GM23338 (cell line): ENCODE data around the gene PGAP1. TPM values are rescaled to one million over a fixed set of nuclear protein-coding genes. Genes with fewer than 3 reads are reported as not detected.

Source experiments
- ATAC-seq: fragments of 200-7000 bp; cut with Tn5 transposase; 3 replicates; pipeline ENCODE4 v1.9.1; 2020
- DNase-seq: peaks from one replicate; pipeline ENCODE4 v3.0.0-alpha.2; 2015; ENCODE audit warnings: low spot score
- H2AFZ ChIP-seq: fragments of 200-600 bp; sonication (generic); 2 replicates; pipeline ENCODE4 v1.8.0; 2016; ENCODE audit warnings: antibody characterized with exemption, mild to moderate bottlenecking, moderate library complexity
- H3F3A ChIP-seq: fragments of 200-600 bp; sonication (generic); replicated peaks from 2 replicates; pipeline ENCODE4 v1.8.0; 2017; ENCODE audit warnings: antibody characterized with exemption, mixed run types, low read depth
- H3K27ac ChIP-seq: fragments of 200-600 bp; sonication (generic); 2 replicates; pipeline ENCODE4 v1.6.1; 2016; ENCODE audit warnings: low read depth
- H3K27me3 ChIP-seq: fragments of 200-600 bp; sonication (generic); 2 replicates; pipeline ENCODE4 v1.8.0; 2016; ENCODE audit warnings: mild to moderate bottlenecking, mixed run types, moderate library complexity; ENCODE audit not compliant: insufficient read depth
- H3K36me3 ChIP-seq: fragments of 200-600 bp; sonication (generic); 2 replicates; pipeline ENCODE4 v1.8.0; 2016; ENCODE audit warnings: mild to moderate bottlenecking; ENCODE audit not compliant: insufficient read depth
- H3K4me1 ChIP-seq: fragments of 200-600 bp; sonication (generic); 2 replicates; pipeline ENCODE4 v1.8.0; 2016; ENCODE audit warnings: mild to moderate bottlenecking, moderate library complexity; ENCODE audit not compliant: insufficient read depth
- H3K4me2 ChIP-seq: fragments of 200-600 bp; sonication (generic); 2 replicates; pipeline ENCODE4 v1.7.1; 2017; ENCODE audit warnings: mixed run types
- H3K4me3 ChIP-seq: fragments of 200-600 bp; sonication (generic); 2 replicates; pipeline ENCODE4 v1.6.1; 2016; ENCODE audit warnings: mixed run types
- H3K79me2 ChIP-seq: fragments of 200-600 bp; sonication (generic); replicated peaks from 2 replicates; pipeline ENCODE4 v1.8.0; 2017; ENCODE audit warnings: mild to moderate bottlenecking; ENCODE audit not compliant: insufficient read depth
- H3K9me2 ChIP-seq: fragments of 200-600 bp; sonication (generic); 2 replicates; pipeline ENCODE4 v1.8.0; 2017; ENCODE audit not compliant: insufficient read depth
- H4K20me1 ChIP-seq: fragments of 200-600 bp; sonication (generic); replicated peaks from 2 replicates; pipeline ENCODE4 v1.8.0; 2017; ENCODE audit warnings: mild to moderate bottlenecking; ENCODE audit not compliant: insufficient read depth
- H3K27ac Mint-ChIP-seq: 2 replicates; pipeline ENCODE4 v1.8.0; 2020; ENCODE audit warnings: inconsistent platforms, mild to moderate bottlenecking, moderate library complexity, mixed read lengths
- H3K27me3 Mint-ChIP-seq: 3 replicates; pipeline ENCODE4 v1.8.0; 2022; ENCODE audit warnings: low read depth, mild to moderate bottlenecking, moderate library complexity, mixed read lengths, inconsistent platforms; ENCODE audit not compliant: insufficient read depth, poor library complexity
- H3K36me3 Mint-ChIP-seq: 3 replicates; pipeline ENCODE4 v1.8.0; 2021; ENCODE audit warnings: low read depth, mild to moderate bottlenecking, inconsistent platforms, moderate library complexity, mixed read lengths
- H3K4me1 Mint-ChIP-seq: 3 replicates; pipeline ENCODE4 v1.8.0; 2020; ENCODE audit warnings: mild to moderate bottlenecking, inconsistent platforms, mixed read lengths
- H3K4me3 Mint-ChIP-seq: 3 replicates; pipeline ENCODE4 v1.8.0; 2021; ENCODE audit warnings: moderate library complexity, mild to moderate bottlenecking, inconsistent platforms, mixed read lengths
- H3K9me3 Mint-ChIP-seq: 3 replicates; pipeline ENCODE4 v1.8.0; 2020; ENCODE audit warnings: moderate library complexity, mild to moderate bottlenecking, inconsistent platforms, mixed read lengths
- CTCF ChIP-seq, 2 experiments: fragments of 200-600 bp in 1 of 2; sonication (generic) in 1 of 2; conservative IDR thresholded peaks; 2 replicates each; pipeline versions ENCODE4 v1.5.1 to v1.6.1; 2016 to 2017; ENCODE audit warnings: antibody characterized with exemption in 2 of 2, low read depth in 2 of 2, mild to moderate bottlenecking in 2 of 2, moderate library complexity in 1 of 2
- ETS1 ChIP-seq: IDR thresholded peaks from 2 replicates; pipeline ENCODE4 v1.6.1; 2016; ENCODE audit warnings: antibody characterized with exemption
- EZH2 ChIP-seq: fragments of 200-600 bp; sonication (generic); IDR thresholded peaks from one replicate; pipeline ENCODE4 v1.8.0; 2017; ENCODE audit warnings: antibody characterized with exemption, mild to moderate bottlenecking, low read depth; ENCODE audit not compliant: unreplicated experiment
- JUNB ChIP-seq: IDR thresholded peaks from one replicate; pipeline ENCODE4 v1.6.1; 2016; ENCODE audit warnings: antibody characterized with exemption; ENCODE audit not compliant: unreplicated experiment
- NANOG ChIP-seq: IDR thresholded peaks from 2 replicates; pipeline ENCODE4 v1.6.1; 2016; ENCODE audit warnings: antibody characterized with exemption, borderline replicate concordance
- POLR2AphosphoS5 ChIP-seq: IDR thresholded peaks from 2 replicates; pipeline ENCODE4 v1.6.1; 2016; ENCODE audit warnings: antibody characterized with exemption, low read depth
- REST ChIP-seq: IDR thresholded peaks from one replicate; pipeline ENCODE4 v1.6.1; 2018; ENCODE audit warnings: antibody characterized with exemption; ENCODE audit not compliant: unreplicated experiment
- STAT1 ChIP-seq: IDR thresholded peaks from one replicate; pipeline ENCODE4 v1.6.1; 2016; ENCODE audit warnings: antibody characterized with exemption; ENCODE audit not compliant: unreplicated experiment
- ZNF114 ChIP-seq: fragments of 250-450 bp; sonication (Bioruptor Pico); IDR thresholded peaks from 2 replicates; pipeline ENCODE4 v1.5.0; 2020; ENCODE audit warnings: mild to moderate bottlenecking, moderate library complexity
- ZNF331 ChIP-seq: fragments of 250-450 bp; sonication (Bioruptor Pico); IDR thresholded peaks from 2 replicates; pipeline ENCODE4 v1.5.0; 2020; ENCODE audit warnings: low read depth, mild to moderate bottlenecking, moderate library complexity
- polyA plus RNA-seq: library from polyadenylated mRNA; unstranded; fragments of >200 nt; fragmentation: Nextera tagmentation; extraction: Ambion mirVana; gene quantifications from 2 replicates; pipeline ENCODE4 v1.2.1, GENCODE V29; 2016
- total RNA-seq: library from RNA; depleted of rRNA; stranded (reverse); fragments of >200 nt; shearing (Covaris generic); gene quantifications from 2 replicates; pipeline ENCODE4 v1.2.3, GENCODE V29; 2014

The PGAP1 gene
- total and polyA plus RNA-seq, 2 experiments from 2014 or later: 9.8 to 26.5 TPM

- Histone ChIP-seq H3K4me2 (no peak overlapping the region), H3K9me2 (no peaks in the 10 kb centered on the region), H3K27ac (no peak overlapping the region), H3K79me2 (peaks cover 11% of the 10 kb centered on the region; the same call in 1 of the 2 replicates), H3K4me3 (no peak overlapping the region), H2AFZ (no peak overlapping the region), H3K36me3 (peaks cover 5% of the 10 kb centered on the region; the same call in 1 of the 2 replicates), H3F3A (no peaks in the 10 kb centered on the region), H3K4me1 (no peaks in the 10 kb centered on the region), H3K27me3 (no peaks in the 10 kb centered on the region), H4K20me1 (no peaks in the 10 kb centered on the region)
- ATAC-seq (no peak), DNase-seq (no peak)
- H3K4me1 Mint-ChIP-seq: peaks cover 3% of the 10 kb centered on the region; the same call in 2 of the 3 replicates
- H3K4me3 Mint-ChIP-seq: no peak overlapping the region
- H3K27me3 Mint-ChIP-seq: peaks cover 3% of the 10 kb centered on the region
- peaks cover 55% of the 10 kb centered on the region for H3K36me3 Mint-ChIP-seq
- H3K9me3 Mint-ChIP-seq: peaks cover 2% of the 10 kb centered on the region; the same call in 1 of the 3 replicates
- no peak for TF ChIP-seq ZNF331
- no peak for TF ChIP-seq EZH2
- no peak for TF ChIP-seq POLR2AphosphoS5
- TF ChIP-seq STAT1: no peak
- no peak for TF ChIP-seq JUNB
- no peak for TF ChIP-seq CTCF (conservative IDR thresholded peaks at IDR 0.05; ENCODE audit: low read depth in 2 of 2)
- no peak for TF ChIP-seq REST
- TF ChIP-seq ZNF114 (CRISPR knock-in tag): no peak
- no peak for TF ChIP-seq ETS1
- H3K27ac Mint-ChIP-seq: no peak overlapping the region
These were observed 25.7 kb downstream of the PGAP1 start for GRCh38 chr2:196900843-196901242.

- Histone ChIP-seq H3K79me2 (peaks cover 11% of the 10 kb centered on the region; the same call in 1 of the 2 replicates), H3K4me1 (no peaks in the 10 kb centered on the region), H3K36me3 (peaks cover 5% of the 10 kb centered on the region; the same call in 1 of the 2 replicates), H3K4me3 (no peak overlapping the region), H3K9me2 (no peaks in the 10 kb centered on the region), H2AFZ (no peak overlapping the region), H3K27me3 (no peaks in the 10 kb centered on the region), H3F3A (no peaks in the 10 kb centered on the region), H3K4me2 (no peak overlapping the region), H3K27ac (no peak overlapping the region), H4K20me1 (no peaks in the 10 kb centered on the region)
- H3K36me3 Mint-ChIP-seq: peaks cover 60% of the 10 kb centered on the region
- ATAC-seq (no peak), DNase-seq (no peak)
- H3K9me3 Mint-ChIP-seq: no peaks in the 10 kb centered on the region; the same call in 2 of the 3 replicates
- H3K27me3 Mint-ChIP-seq: no peaks in the 10 kb centered on the region
- no peaks in the 10 kb centered on the region for H3K4me1 Mint-ChIP-seq
- H3K4me3 Mint-ChIP-seq: no peak overlapping the region
- no peak overlapping the region for H3K27ac Mint-ChIP-seq
- TF ChIP-seq CTCF (conservative IDR thresholded peaks at IDR 0.05; ENCODE audit: low read depth in 2 of 2): no peak
- no peak for TF ChIP-seq NANOG
- TF ChIP-seq STAT1: no peak
- no peak for TF ChIP-seq ZNF114 (CRISPR knock-in tag)
- TF ChIP-seq ZNF331: no peak
- no peak for TF ChIP-seq POLR2AphosphoS5
- TF ChIP-seq EZH2: no peak
- no peak for TF ChIP-seq REST
These were observed 26.5 kb downstream of the PGAP1 start for GRCh38 chr2:196899976-196900375.
